Measurements from ENCODE around the gene EXOSC2.

DNA sequence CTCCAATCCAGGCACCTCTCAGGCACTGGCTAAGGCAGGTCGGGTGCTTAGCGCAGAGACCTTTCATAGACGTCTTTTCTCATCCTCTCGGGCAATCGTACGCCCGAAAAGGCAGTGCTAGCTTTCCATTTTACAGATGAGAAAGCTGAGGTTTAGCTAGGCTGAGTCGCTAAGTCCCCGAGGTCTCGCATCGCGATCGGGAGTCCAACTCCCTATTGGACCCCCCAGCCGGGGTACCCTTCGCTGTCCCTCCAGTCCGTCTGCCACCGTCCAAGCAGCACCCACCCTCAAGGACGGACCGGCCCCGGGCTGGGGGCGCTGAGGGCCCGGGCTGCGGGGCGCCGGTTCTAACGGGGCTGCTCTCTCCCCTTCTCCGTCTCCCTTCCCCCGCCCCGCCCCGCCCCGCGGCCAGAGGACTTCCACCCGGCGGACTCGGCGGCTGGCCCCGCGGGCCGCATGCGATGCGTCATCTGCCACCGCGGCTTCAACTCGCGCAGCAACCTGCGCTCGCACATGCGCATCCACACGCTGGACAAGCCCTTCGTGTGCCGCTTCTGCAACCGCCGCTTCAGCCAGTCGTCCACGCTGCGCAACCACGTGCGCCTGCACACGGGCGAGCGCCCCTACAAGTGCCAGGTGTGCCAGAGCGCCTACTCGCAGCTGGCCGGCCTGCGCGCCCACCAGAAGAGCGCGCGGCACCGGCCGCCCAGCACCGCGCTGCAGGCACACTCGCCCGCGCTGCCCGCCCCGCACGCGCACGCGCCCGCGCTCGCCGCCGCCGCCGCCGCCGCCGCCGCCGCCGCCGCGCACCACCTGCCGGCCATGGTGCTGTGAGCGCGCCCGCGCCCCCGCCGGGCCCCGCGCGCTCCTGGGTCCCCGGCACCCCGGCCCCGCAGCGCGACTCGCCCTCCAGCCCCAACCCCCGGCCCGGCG lies 12.5 kb upstream of the EXOSC2 start:
- TF ChIP-seq, protein P1, sequence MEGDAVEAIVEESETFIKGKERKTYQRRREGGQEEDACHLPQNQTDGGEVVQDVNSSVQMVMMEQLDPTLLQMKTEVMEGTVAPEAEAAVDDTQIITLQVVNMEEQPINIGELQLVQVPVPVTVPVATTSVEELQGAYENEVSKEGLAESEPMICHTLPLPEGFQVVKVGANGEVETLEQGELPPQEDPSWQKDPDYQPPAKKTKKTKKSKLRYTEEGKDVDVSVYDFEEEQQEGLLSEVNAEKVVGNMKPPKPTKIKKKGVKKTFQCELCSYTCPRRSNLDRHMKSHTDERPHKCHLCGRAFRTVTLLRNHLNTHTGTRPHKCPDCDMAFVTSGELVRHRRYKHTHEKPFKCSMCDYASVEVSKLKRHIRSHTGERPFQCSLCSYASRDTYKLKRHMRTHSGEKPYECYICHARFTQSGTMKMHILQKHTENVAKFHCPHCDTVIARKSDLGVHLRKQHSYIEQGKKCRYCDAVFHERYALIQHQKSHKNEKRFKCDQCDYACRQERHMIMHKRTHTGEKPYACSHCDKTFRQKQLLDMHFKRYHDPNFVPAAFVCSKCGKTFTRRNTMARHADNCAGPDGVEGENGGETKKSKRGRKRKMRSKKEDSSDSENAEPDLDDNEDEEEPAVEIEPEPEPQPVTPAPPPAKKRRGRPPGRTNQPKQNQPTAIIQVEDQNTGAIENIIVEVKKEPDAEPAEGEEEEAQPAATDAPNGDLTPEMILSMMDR (IDR thresholded peaks at IDR 0.05) = no peak
- peak; percentile 45; the same call in 1 of the 2 replicates for TF ChIP-seq POLR2AphosphoS5 (IDR thresholded peaks at IDR 0.05; ENCODE audit: low read depth, low read length)
- TF ChIP-seq SIN3A (IDR thresholded peaks at IDR 0.05; ENCODE audit: borderline replicate concordance, insufficient read depth, low read depth, low read length) = no peak
